H1 (cell line): Measurements from ENCODE around the gene LGALSL. TPM values are rescaled to one million over a fixed set of nuclear protein-coding genes. Genes with fewer than 3 reads are reported as not detected.

Source experiments
- CTCF ChIA-PET: fragments of 300-600 bp; sonication (Branson Sonifier 250); formaldehyde crosslinking; loops from one replicate; lab custom pipeline; 2021; ENCODE audit not compliant: partially characterized antibody; lab: Charles Lee
- POLR2A ChIA-PET: fragments of 300-600 bp; sonication (Branson Sonifier 250); formaldehyde crosslinking; loops from one replicate; lab custom pipeline; 2021; ENCODE audit warnings: inconsistent platforms; ENCODE audit not compliant: partially characterized antibody; lab: Charles Lee
- DNase-seq, 2 experiments: peaks; one replicate each; pipeline versions ENCODE4 v3.0.0 to v3.0.0-alpha.2; 2010 to 2022; ENCODE audit warnings: low spot score in 2 of 2, low read depth in 1 of 2, mixed read lengths in 1 of 2
- FAIRE-seq: peaks from 2 replicates; lab custom pipeline; 2011; peaks lifted over from hg19 to GRCh38; lab: Jason Lieb, UNC
- H2AFZ ChIP-seq: 2 replicates; pipeline ENCODE4 v1.8.1; 2012; ENCODE audit warnings: low read length, inconsistent platforms
- H2AK5ac ChIP-seq: 2 replicates; pipeline ENCODE4 v1.6.1; 2013; ENCODE audit warnings: low read depth, low read length
- H2BK120ac ChIP-seq: replicated peaks from 2 replicates; pipeline ENCODE3; 2013; ENCODE audit warnings: low read depth, low read length, inconsistent platforms
- H2BK12ac ChIP-seq: 2 replicates; pipeline ENCODE4 v1.6.1; 2013; ENCODE audit warnings: low read depth, low read length
- H2BK15ac ChIP-seq: 2 replicates; pipeline ENCODE4 v1.6.1; 2013; ENCODE audit warnings: low read length
- H2BK20ac ChIP-seq: 2 replicates; pipeline ENCODE4 v1.6.1; 2013; ENCODE audit warnings: low read length
- H2BK5ac ChIP-seq: 2 replicates; pipeline ENCODE4 v1.6.1; 2013; ENCODE audit warnings: low read depth, low read length
- H3K14ac ChIP-seq: 2 replicates; pipeline ENCODE4 v1.6.1; 2013; ENCODE audit warnings: inconsistent platforms; ENCODE audit not compliant: insufficient read length
- H3K18ac ChIP-seq: 2 replicates; pipeline ENCODE4 v1.6.1; 2013; ENCODE audit warnings: low read length; ENCODE audit errors: extremely low read depth
- H3K23ac ChIP-seq: 2 replicates; pipeline ENCODE4 v1.6.1; 2013; ENCODE audit warnings: inconsistent platforms; ENCODE audit not compliant: insufficient read length
- H3K23me2 ChIP-seq: 2 replicates; pipeline ENCODE4 v1.6.1; 2013; ENCODE audit warnings: low read depth, low read length
- H3K27ac ChIP-seq: 2 replicates; pipeline ENCODE4 v1.6.1; 2011; ENCODE audit warnings: low read depth, low read length, inconsistent platforms
- H3K27me3 ChIP-seq, 4 experiments: replicated peaks in 1 of 4; 1 replicate in 1 of 4; 2 replicates in 3 of 4; pipeline versions ENCODE4 v1.6.1 to v1.8.1; 2011 to 2013; ENCODE audit warnings: low read length in 3 of 4, mild to moderate bottlenecking in 3 of 4, inconsistent platforms in 2 of 4, mixed read lengths in 2 of 4, moderate library complexity in 1 of 4; ENCODE audit not compliant: control insufficient read depth in 3 of 4, insufficient read depth in 3 of 4; ENCODE audit errors: extremely low read depth in 1 of 4
- H3K36me3 ChIP-seq, 4 experiments: 2 replicates each; pipeline versions ENCODE4 v1.6.1 to v1.8.1; 2011 to 2013; ENCODE audit warnings: mild to moderate bottlenecking in 4 of 4, low read length in 3 of 4, moderate library complexity in 2 of 4, control low read depth in 1 of 4, inconsistent platforms in 1 of 4; ENCODE audit not compliant: insufficient read depth in 4 of 4, control insufficient read depth in 2 of 4
- H3K4ac ChIP-seq: replicated peaks from 2 replicates; pipeline ENCODE3; 2013; ENCODE audit warnings: low read length, low read depth, mixed read lengths, inconsistent platforms; ENCODE audit not compliant: insufficient read length
- H3K4me1 ChIP-seq, 4 experiments: replicated peaks in 1 of 4; 1 replicate in 1 of 4; 2 replicates in 3 of 4; pipeline versions ENCODE4 v1.6.1 to v1.8.1; 2011 to 2013; ENCODE audit warnings: low read length in 3 of 4, inconsistent platforms in 2 of 4, mixed read lengths in 1 of 4; ENCODE audit not compliant: insufficient read depth in 4 of 4, control insufficient read depth in 3 of 4
- H3K4me2 ChIP-seq, 2 experiments: 2 replicates each; pipeline versions ENCODE4 v1.6.1 to v1.8.1; 2011 to 2013; ENCODE audit warnings: low read depth in 2 of 2, low read length in 2 of 2, control low read depth in 1 of 2, inconsistent platforms in 1 of 2, mild to moderate bottlenecking in 1 of 2; ENCODE audit not compliant: insufficient read depth in 1 of 2
- H3K4me3 ChIP-seq, 4 experiments: fragments of 200-600, 300-600 bp in 1 of 4; sonication (generic), shearing (Covaris generic), sonication (Bioruptor Twin) in 1 of 4; 2 replicates each; pipeline versions ENCODE4 v1.5.1 to v1.8.1; 2011 to 2016; ENCODE audit warnings: low read length in 4 of 4, low read depth in 3 of 4, control low read depth in 2 of 4, inconsistent platforms in 2 of 4, mild to moderate bottlenecking in 2 of 4, mixed read lengths in 1 of 4, moderate library complexity in 1 of 4; ENCODE audit not compliant: insufficient read depth in 2 of 4; ENCODE audit errors: extremely low read depth in 1 of 4
- H3K56ac ChIP-seq: replicated peaks from 2 replicates; pipeline ENCODE3; 2013; ENCODE audit warnings: low read depth, mild to moderate bottlenecking, mixed read lengths, low read length, inconsistent platforms; ENCODE audit not compliant: insufficient read length
- H3K79me1 ChIP-seq: 2 replicates; pipeline ENCODE4 v1.6.1; 2013; ENCODE audit warnings: low read depth, low read length, control low read depth
- H3K79me2 ChIP-seq, 2 experiments: 2 replicates each; pipeline versions ENCODE4 v1.6.1 to v1.8.1; 2012 to 2013; ENCODE audit warnings: low read length in 2 of 2, mild to moderate bottlenecking in 2 of 2, inconsistent platforms in 1 of 2; ENCODE audit not compliant: insufficient read depth in 2 of 2, control insufficient read depth in 1 of 2
- H3K9ac ChIP-seq, 4 experiments: replicated peaks in 1 of 4; 1 replicate in 1 of 4; 2 replicates in 3 of 4; pipeline versions ENCODE4 v1.6.1 to v1.8.1; 2011 to 2013; ENCODE audit warnings: low read depth in 3 of 4, low read length in 3 of 4, control low read depth in 2 of 4, mild to moderate bottlenecking in 2 of 4, moderate library complexity in 2 of 4, inconsistent platforms in 1 of 4; ENCODE audit errors: extremely low read depth in 1 of 4
- H3K9me3 ChIP-seq, 2 experiments: 2 replicates each; pipeline versions ENCODE4 v1.6.1 to v1.8.1; 2012 to 2013; ENCODE audit warnings: mild to moderate bottlenecking in 2 of 2, moderate library complexity in 2 of 2, control low read depth in 1 of 2, inconsistent platforms in 1 of 2, low read depth in 1 of 2, low read length in 1 of 2, mixed read lengths in 1 of 2; ENCODE audit not compliant: insufficient read depth in 2 of 2
- H4K20me1 ChIP-seq, 2 experiments: replicated peaks in 1 of 2; 2 replicates each; pipeline versions ENCODE3 to v1.8.1; 2011 to 2013; ENCODE audit warnings: inconsistent platforms in 2 of 2, low read length in 2 of 2, mild to moderate bottlenecking in 1 of 2; ENCODE audit not compliant: insufficient read depth in 2 of 2, control insufficient read depth in 1 of 2
- H4K5ac ChIP-seq: 2 replicates; pipeline ENCODE4 v1.6.1; 2013; ENCODE audit warnings: low read length, low read depth, mixed read lengths, inconsistent platforms; ENCODE audit not compliant: insufficient read length
- H4K8ac ChIP-seq: 2 replicates; pipeline ENCODE4 v1.8.0; 2013; ENCODE audit warnings: mild to moderate bottlenecking, moderate library complexity, low read length, inconsistent platforms; ENCODE audit not compliant: insufficient read depth; ENCODE audit errors: extremely low read depth
- H4K91ac ChIP-seq: replicated peaks from 2 replicates; pipeline ENCODE3; 2013; ENCODE audit warnings: low read length, mixed read lengths, inconsistent platforms; ENCODE audit not compliant: insufficient read length
- BACH1 ChIP-seq: IDR thresholded peaks from 2 replicates; pipeline ENCODE4 v1.6.1; 2012; ENCODE audit warnings: low read length, improper control_type of control experiment
- BCL11A ChIP-seq, 2 experiments: IDR thresholded peaks; one replicate each; pipeline ENCODE4 v1.6.1; 2011; ENCODE audit warnings: low read depth in 2 of 2, low read length in 2 of 2, mild to moderate bottlenecking in 2 of 2
- FOSL1 ChIP-seq: IDR thresholded peaks from 2 replicates; pipeline ENCODE4 v1.6.1; 2011; ENCODE audit warnings: mild to moderate bottlenecking, low read depth, low read length, moderate library complexity; ENCODE audit not compliant: insufficient read depth
- GTF2F1 ChIP-seq: IDR thresholded peaks from 2 replicates; pipeline ENCODE4 v1.6.1; 2012; ENCODE audit warnings: low read depth, low read length, improper control_type of control experiment, borderline replicate concordance
- JUND ChIP-seq: IDR thresholded peaks from 2 replicates; pipeline ENCODE4 v1.6.1; 2011; ENCODE audit warnings: mild to moderate bottlenecking, improper control_type of control experiment, low read length
- MAFK ChIP-seq: IDR thresholded peaks from 2 replicates; pipeline ENCODE4 v1.6.1; 2012; ENCODE audit warnings: low read depth, mild to moderate bottlenecking, improper control_type of control experiment, low read length
- RAD21 ChIP-seq, 2 experiments: IDR thresholded peaks in 1 of 2; conservative IDR thresholded peaks in 1 of 2; 2 replicates each; pipeline ENCODE4 v1.6.1; 2011; ENCODE audit warnings: low read depth in 2 of 2, low read length in 2 of 2, improper control_type of control experiment in 1 of 2, inconsistent platforms in 1 of 2, mild to moderate bottlenecking in 1 of 2, moderate library complexity in 1 of 2
- SIRT6 ChIP-seq: IDR thresholded peaks from one replicate; pipeline ENCODE4 v1.7.1; 2012; ENCODE audit warnings: low read length, inconsistent platforms
- SUZ12 ChIP-seq: fragments of 200-600 bp; sonication (generic); IDR thresholded peaks from 2 replicates; pipeline ENCODE4 v1.6.1; 2012; ENCODE audit warnings: mild to moderate bottlenecking, inconsistent platforms, low read length, moderate library complexity, mixed read lengths
- YY1 ChIP-seq: IDR thresholded peaks from 2 replicates; pipeline ENCODE4 v1.6.1; 2011; ENCODE audit warnings: low read depth, mild to moderate bottlenecking, low read length
- ZNF274 ChIP-seq: IDR thresholded peaks from 2 replicates; pipeline ENCODE4 v1.7.0; 2012; ENCODE audit warnings: low read length, borderline replicate concordance; ENCODE audit errors: extremely low read depth
- WGBS, 2 experiments: shearing (Covaris generic) in 1 of 2; methylation state at CpG; one replicate each; pipeline versions ENCODE4 v1.1.6 to v1.1.7; 2013 to 2015; ENCODE audit warnings: low lambda C conversion rate in 2 of 2, mixed read lengths in 2 of 2, inconsistent platforms in 1 of 2, low coverage in 1 of 2, missing lambda C conversion rate in 1 of 2; ENCODE audit not compliant: insufficient replicate concordance in 2 of 2, insufficient coverage in 1 of 2, insufficient read length in 1 of 2; ENCODE audit errors: extremely low coverage in 1 of 2, missing lambda C conversion rate in 1 of 2; 5-methylcytosine and 5-hydroxymethylcytosine counted together
- polyA plus RNA-seq, 7 experiments: library from polyadenylated mRNA; depleted of rRNA in 3 of 7; stranded (reverse) in 5 of 7; unstranded in 2 of 7; fragments of >200 nt in 5 of 7; fragments of 200-250 nt in 2 of 7; gene quantifications; 1 replicate in 5 of 7; 2 replicates in 1 of 7; 4 replicates in 1 of 7; pipeline versions ENCODE4 v1.2.1 to v1.2.3, GENCODE V29; 2011 to 2013; ENCODE audit warnings: missing spikeins in 2 of 7, mixed read lengths in 2 of 7
- total RNA-seq: library from RNA; stranded (reverse); fragmentation: NEBNext Ultra II Directional; extraction: Animal tissue kit (Norgen Biotek cat#: 25700); gene quantifications from 2 replicates; pipeline ENCODE4 v1.2.1, GENCODE V29; 2021

LGALSL gene
- total and polyA plus RNA-seq, 2 of the 8 experiments (the other 6 are each of a cell fraction or from before 2014, with no cell fraction given) = 13.6 to 32.3 TPM

GRCh38 chr2:64488050-64488974, 34.4 kb downstream of the LGALSL start:
- H3K14ac ChIP-seq = no peak overlapping the region
- no peaks in the 10 kb centered on the region for H3K23me2 ChIP-seq
- 52% methylated on average over 20 of the region's 20 CpGs; no CpG with 5 or more reads in 1 of the 2 experiments for WGBS, 2 experiments
- POLR2A ChIA-PET = interaction anchor here (0.6 to 1.2 kb wide), 5 partner anchors 35 to 159 kb away, joined by 3 to 6 read pairs (median 4); no protein-coding TSS in a partner anchor
- peaks cover 5 to 12% (median 10%) of the 10 kb centered on the region in 4 experiments for H3K4me1 ChIP-seq
- no peaks in the 10 kb centered on the region for H3K36me3 ChIP-seq
- peaks cover 0 to 3% (median 0%) of the 10 kb centered on the region in 4 experiments; a peak in 1 of 7 replicates for H3K27me3 ChIP-seq
- H4K20me1 ChIP-seq = no peaks in the 10 kb centered on the region
- H3K4me3 ChIP-seq = no peak overlapping the region
- FAIRE-seq = peak; percentile 57
- no peak overlapping the region for H4K5ac ChIP-seq
- no peak overlapping the region for H3K9ac ChIP-seq
- H2BK12ac ChIP-seq = peak overlapping the region; percentile 3
- no peak overlapping the region for H3K27ac ChIP-seq
- peak overlapping the region; percentile 12; the same call in 1 of the 2 replicates for H2BK15ac ChIP-seq
- H3K4ac ChIP-seq = no peak overlapping the region
- DNase-seq = peak; percentile 58 to 97
- H2AFZ ChIP-seq = peak overlapping the region; percentile 98
- H3K56ac ChIP-seq = no peak overlapping the region
- H2BK20ac ChIP-seq = no peak overlapping the region
- no peak overlapping the region for H2BK5ac ChIP-seq
- CTCF ChIA-PET = interaction anchor here (0.6 to 13.1 kb wide), 61 partner anchors 9 to 814 kb away, joined by 3 to 214 read pairs (median 4); no protein-coding TSS in a partner anchor
- H3K4me2 ChIP-seq = peak overlapping the region; percentile 0 to 26; a peak in 3 of 4 replicates
- no peak overlapping the region for H4K91ac ChIP-seq
- no peak overlapping the region for H3K18ac ChIP-seq
- no peaks in the 10 kb centered on the region; a peak in 1 of 4 replicates for H3K79me2 ChIP-seq
- no peak overlapping the region for H4K8ac ChIP-seq
- no peaks in the 10 kb centered on the region for H3K9me3 ChIP-seq
- H3K79me1 ChIP-seq = no peaks in the 10 kb centered on the region
- H3K23ac ChIP-seq = no peak overlapping the region
- H2BK120ac ChIP-seq = no peak overlapping the region
- H2AK5ac ChIP-seq = no peak overlapping the region
- TF ChIP-seq SIRT6 = no peak
- no peak for TF ChIP-seq FOSL1
- TF ChIP-seq ZNF274 = no peak
- TF ChIP-seq YY1 = no peak
- no peak for TF ChIP-seq MAFK
- TF ChIP-seq JUND = no peak
- TF ChIP-seq GTF2F1 = no peak
- TF ChIP-seq BCL11A (IDR thresholded peaks at IDR 0.05; ENCODE audit: low read depth in 2 of 2, low read length in 2 of 2) = no peak
- no peak for TF ChIP-seq SUZ12
- TF ChIP-seq BACH1 = no peak
- TF ChIP-seq RAD21 (IDR thresholded peaks at IDR 0.05 in 1 of 2, conservative IDR thresholded peaks at IDR 0.05 in 1 of 2; ENCODE audit: low read depth in 2 of 2, low read length in 2 of 2) = peak; percentile 81 to 87
